Panc1 (cell line): ENCODE data around the gene AGER. TPM values are rescaled to one million over a fixed set of nuclear protein-coding genes. Genes with fewer than 3 reads are reported as not detected.

Source experiments
- ATAC-seq: fragments of 200-7000 bp; cut with Tn5 transposase; 2 replicates; pipeline ENCODE4 v1.9.1; 2020; ENCODE audit warnings: mild to moderate bottlenecking, moderate library complexity
- BruUV-seq: library from RNA; stranded (reverse); fragments of 400-500 nt; replicated peaks from 2 replicates; lab custom pipeline; 2021; lab: Mats Ljungman, UMichigan
- CTCF ChIA-PET: fragments of 300-600 bp; sonication (Branson Sonifier 250); formaldehyde crosslinking; loops from one replicate; lab custom pipeline; 2022; ENCODE audit warnings: antibody characterized with exemption; lab: Charles Lee
- POLR2A ChIA-PET: fragments of 300-600 bp; sonication (Branson Sonifier 250); formaldehyde crosslinking; loops from one replicate; lab custom pipeline; 2022; ENCODE audit warnings: antibody characterized with exemption; lab: Charles Lee
- DNase-seq: peaks from one replicate; pipeline ENCODE4 v3.0.0-alpha.2; 2010; ENCODE audit warnings: low read depth, low spot score
- H3K27ac ChIP-seq: 2 replicates; pipeline ENCODE4 v1.5.1; 2011; ENCODE audit warnings: mild to moderate bottlenecking, low read length, inconsistent platforms
- H3K27me3 ChIP-seq: fragments of 200-500 bp; sonication (Bioruptor generic); 2 replicates; pipeline ENCODE4 v1.6.0; 2014; ENCODE audit warnings: low read length, inconsistent platforms; ENCODE audit not compliant: control insufficient read depth, insufficient read depth
- H3K36me3 ChIP-seq: fragments of 200-500 bp; sonication (Bioruptor generic); 2 replicates; pipeline ENCODE4 v1.5.1; 2014; ENCODE audit warnings: inconsistent platforms, mild to moderate bottlenecking, low read length, moderate library complexity; ENCODE audit not compliant: control insufficient read depth, insufficient read depth
- H3K4me1 ChIP-seq: 2 replicates; pipeline ENCODE4 v1.5.1; 2011; ENCODE audit warnings: inconsistent platforms, mild to moderate bottlenecking, low read length, moderate library complexity; ENCODE audit not compliant: control insufficient read depth, insufficient read depth
- H3K4me3 ChIP-seq, 2 experiments: 2 replicates each; pipeline ENCODE4 v1.5.1; 2011 to 2012; ENCODE audit warnings: low read depth in 2 of 2, low read length in 2 of 2, mild to moderate bottlenecking in 2 of 2, inconsistent platforms in 1 of 2, moderate library complexity in 1 of 2
- H3K9me3 ChIP-seq: fragments of 200-500 bp; sonication (Bioruptor generic); 2 replicates; pipeline ENCODE4 v1.5.1; 2014; ENCODE audit warnings: low read depth, mild to moderate bottlenecking, inconsistent platforms, low read length, moderate library complexity; ENCODE audit not compliant: control insufficient read depth, insufficient read depth
- POLR2AphosphoS5 ChIP-seq: IDR thresholded peaks from 2 replicates; pipeline ENCODE4 v1.6.1; 2012; ENCODE audit warnings: mild to moderate bottlenecking, low read depth, low read length, moderate library complexity
- SIN3A ChIP-seq: IDR thresholded peaks from 2 replicates; pipeline ENCODE4 v1.6.1; 2012; ENCODE audit warnings: low read depth, mild to moderate bottlenecking, low read length, moderate library complexity, borderline replicate concordance; ENCODE audit not compliant: insufficient read depth
- TCF7L2 ChIP-seq: IDR thresholded peaks from 2 replicates; pipeline ENCODE4 v1.6.1; 2011; ENCODE audit warnings: mild to moderate bottlenecking, low read depth, low read length, inconsistent platforms
- in situ Hi-C: cut with HindIII; loops from 2 replicates; pipeline ENCODE4 v1.10.0; 2016; ENCODE audit warnings: low sequenced_read_pairs, low pct_unique_long_range_greater_than_20kb
- intact Hi-C: fragments of 100-400 bp; cut with micrococcal nuclease; formaldehyde crosslinking; loops from one replicate; pipeline ENCODE4 v1.10.0; 2022; ENCODE audit not compliant: unreplicated experiment
- total RNA-seq: library from RNA; stranded (reverse); gene quantifications from one replicate; pipeline ENCODE4 v1.2.1, GENCODE V29; 2021; ENCODE audit not compliant: unreplicated experiment
- TF ChIP-seq, protein P1 (sequence below): fragments of 450-650 bp; IDR thresholded peaks from 2 replicates; pipeline ENCODE4 v1.5.1; 2017; ENCODE audit warnings: mild to moderate bottlenecking
- TF ChIP-seq, protein P2 (sequence below), 2 experiments: IDR thresholded peaks; 2 replicates each; pipeline ENCODE4 v1.6.1; 2011 to 2012; ENCODE audit warnings: low read depth in 2 of 2, control low read depth in 1 of 2, low read length in 1 of 2, mild to moderate bottlenecking in 1 of 2, moderate library complexity in 1 of 2; ENCODE audit not compliant: insufficient read depth in 1 of 2

Gene AGER
- total RNA-seq, 1 experiment from 2014 or later: 3.7 TPM

- ATAC-seq: no peak
- Histone ChIP-seq H3K27me3 (no peaks in the 10 kb centered on the region), H3K4me3 (no peak overlapping the region), H3K36me3 (no peaks in the 10 kb centered on the region), H3K4me1 (no peaks in the 10 kb centered on the region), H3K9me3 (no peaks in the 10 kb centered on the region), H3K27ac (peak overlapping the region; percentile 8; the same call in 1 of the 2 replicates)
- POLR2A ChIA-PET: no interaction called here
- no TSS peak for BruUV-seq
- CTCF ChIA-PET: no interaction called here
- in situ Hi-C loops (no loop called here), intact Hi-C loops (no loop called here)
- no peak for DNase-seq
- TF ChIP-seq TCF7L2 (no peak), POLR2AphosphoS5 (no peak), SIN3A (no peak)
- TF ChIP-seq, protein P1, sequence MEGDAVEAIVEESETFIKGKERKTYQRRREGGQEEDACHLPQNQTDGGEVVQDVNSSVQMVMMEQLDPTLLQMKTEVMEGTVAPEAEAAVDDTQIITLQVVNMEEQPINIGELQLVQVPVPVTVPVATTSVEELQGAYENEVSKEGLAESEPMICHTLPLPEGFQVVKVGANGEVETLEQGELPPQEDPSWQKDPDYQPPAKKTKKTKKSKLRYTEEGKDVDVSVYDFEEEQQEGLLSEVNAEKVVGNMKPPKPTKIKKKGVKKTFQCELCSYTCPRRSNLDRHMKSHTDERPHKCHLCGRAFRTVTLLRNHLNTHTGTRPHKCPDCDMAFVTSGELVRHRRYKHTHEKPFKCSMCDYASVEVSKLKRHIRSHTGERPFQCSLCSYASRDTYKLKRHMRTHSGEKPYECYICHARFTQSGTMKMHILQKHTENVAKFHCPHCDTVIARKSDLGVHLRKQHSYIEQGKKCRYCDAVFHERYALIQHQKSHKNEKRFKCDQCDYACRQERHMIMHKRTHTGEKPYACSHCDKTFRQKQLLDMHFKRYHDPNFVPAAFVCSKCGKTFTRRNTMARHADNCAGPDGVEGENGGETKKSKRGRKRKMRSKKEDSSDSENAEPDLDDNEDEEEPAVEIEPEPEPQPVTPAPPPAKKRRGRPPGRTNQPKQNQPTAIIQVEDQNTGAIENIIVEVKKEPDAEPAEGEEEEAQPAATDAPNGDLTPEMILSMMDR: no peak
- TF ChIP-seq, protein P2, sequence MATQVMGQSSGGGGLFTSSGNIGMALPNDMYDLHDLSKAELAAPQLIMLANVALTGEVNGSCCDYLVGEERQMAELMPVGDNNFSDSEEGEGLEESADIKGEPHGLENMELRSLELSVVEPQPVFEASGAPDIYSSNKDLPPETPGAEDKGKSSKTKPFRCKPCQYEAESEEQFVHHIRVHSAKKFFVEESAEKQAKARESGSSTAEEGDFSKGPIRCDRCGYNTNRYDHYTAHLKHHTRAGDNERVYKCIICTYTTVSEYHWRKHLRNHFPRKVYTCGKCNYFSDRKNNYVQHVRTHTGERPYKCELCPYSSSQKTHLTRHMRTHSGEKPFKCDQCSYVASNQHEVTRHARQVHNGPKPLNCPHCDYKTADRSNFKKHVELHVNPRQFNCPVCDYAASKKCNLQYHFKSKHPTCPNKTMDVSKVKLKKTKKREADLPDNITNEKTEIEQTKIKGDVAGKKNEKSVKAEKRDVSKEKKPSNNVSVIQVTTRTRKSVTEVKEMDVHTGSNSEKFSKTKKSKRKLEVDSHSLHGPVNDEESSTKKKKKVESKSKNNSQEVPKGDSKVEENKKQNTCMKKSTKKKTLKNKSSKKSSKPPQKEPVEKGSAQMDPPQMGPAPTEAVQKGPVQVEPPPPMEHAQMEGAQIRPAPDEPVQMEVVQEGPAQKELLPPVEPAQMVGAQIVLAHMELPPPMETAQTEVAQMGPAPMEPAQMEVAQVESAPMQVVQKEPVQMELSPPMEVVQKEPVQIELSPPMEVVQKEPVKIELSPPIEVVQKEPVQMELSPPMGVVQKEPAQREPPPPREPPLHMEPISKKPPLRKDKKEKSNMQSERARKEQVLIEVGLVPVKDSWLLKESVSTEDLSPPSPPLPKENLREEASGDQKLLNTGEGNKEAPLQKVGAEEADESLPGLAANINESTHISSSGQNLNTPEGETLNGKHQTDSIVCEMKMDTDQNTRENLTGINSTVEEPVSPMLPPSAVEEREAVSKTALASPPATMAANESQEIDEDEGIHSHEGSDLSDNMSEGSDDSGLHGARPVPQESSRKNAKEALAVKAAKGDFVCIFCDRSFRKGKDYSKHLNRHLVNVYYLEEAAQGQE (IDR thresholded peaks at IDR 0.05; ENCODE audit: insufficient read depth in 1 of 2, low read depth in 2 of 2, low read length in 1 of 2): no peak
Observed at GRCh38 chr6:32204268-32204715, 20.2 kb upstream of the AGER start.

- Histone ChIP-seq H3K9me3 (no peaks in the 10 kb centered on the region), H3K27me3 (no peaks in the 10 kb centered on the region), H3K4me1 (no peaks in the 10 kb centered on the region), H3K4me3 (no peak overlapping the region), H3K27ac (no peak overlapping the region), H3K36me3 (no peaks in the 10 kb centered on the region)
- ChIA-PET POLR2A (interaction anchor here (0.5 kb wide), 1 partner anchor 487 kb away, joined by 4 read pairs; no protein-coding TSS in a partner anchor), CTCF (interaction anchor here (0.6 kb wide), 1 partner anchor 12 kb away, joined by 4 read pairs; no protein-coding TSS in a partner anchor)
- DNase-seq (no peak), ATAC-seq (peak; percentile 49; the same call in 1 of the 2 replicates)
- in situ Hi-C loops (no loop called here), intact Hi-C loops (no loop called here)
- no TSS peak for BruUV-seq
- TF ChIP-seq, protein P2 (IDR thresholded peaks at IDR 0.05; ENCODE audit: insufficient read depth in 1 of 2, low read depth in 2 of 2, low read length in 1 of 2): no peak
- TF ChIP-seq, protein P1: no peak
- TF ChIP-seq TCF7L2: peak; percentile 40; the same call in 1 of the 2 replicates
- no peak for TF ChIP-seq POLR2AphosphoS5
- no peak for TF ChIP-seq SIN3A
Observed at GRCh38 chr6:32203426-32204267, 19.6 kb upstream of the AGER start.
